Transverse colon (tissue), 4 donors: ENCODE results near the gene SUPT5H. TPM values are rescaled to one million over a fixed set of nuclear protein-coding genes. Genes with fewer than 3 reads are reported as not detected.

Experiments used
- DNase-seq: peaks from one replicate; pipeline ENCODE4 v3.0.0-alpha.2; 2019
- H3K27ac ChIP-seq, 4 donors: fragments of 200-600 bp; sonication (generic); 2 replicates each; pipeline ENCODE4 v1.5.1; 2016 to 2018; ENCODE audit warnings: inconsistent platforms in 4 of 4
- H3K27me3 ChIP-seq: fragments of 200-600 bp; sonication (generic); 2 replicates; pipeline ENCODE4 v1.5.1; 2017; ENCODE audit warnings: inconsistent platforms
- H3K36me3 ChIP-seq, 4 donors: fragments of 200-600 bp; sonication (generic); 2 replicates each; pipeline ENCODE4 v1.5.1; 2017 to 2019; ENCODE audit warnings: inconsistent platforms in 4 of 4
- H3K4me1 ChIP-seq, 4 donors: fragments of 200-600 bp; sonication (generic); 2 replicates each; pipeline ENCODE4 v1.5.1; 2017 to 2020; ENCODE audit warnings: inconsistent platforms in 4 of 4
- H3K4me3 ChIP-seq, 4 donors: fragments of 200-600 bp; sonication (generic); 1 replicate in 1 of 4; 2 replicates in 3 of 4; pipeline versions ENCODE4 v1.5.1 to v1.6.1; 2017 to 2019; ENCODE audit warnings: inconsistent platforms in 4 of 4
- H3K9me3 ChIP-seq, 2 donors: fragments of 200-600 bp; sonication (generic); 2 replicates each; pipeline ENCODE4 v1.5.1; 2017 to 2019; ENCODE audit warnings: inconsistent platforms in 2 of 2
- EP300 ChIP-seq: sonication (generic); formaldehyde crosslinking; IDR thresholded peaks from one replicate; pipeline ENCODE4 v1.6.1; 2017; ENCODE audit warnings: antibody characterized with exemption, low read depth
- POLR2A ChIP-seq: fragments of 450-650 bp; IDR thresholded peaks from one replicate; pipeline ENCODE4 v1.6.1; 2016; ENCODE audit warnings: antibody characterized with exemption, mild to moderate bottlenecking, moderate library complexity
- POLR2AphosphoS5 ChIP-seq, 3 donors: sonication (generic); formaldehyde crosslinking; IDR thresholded peaks; one replicate each; pipeline ENCODE4 v1.6.1; 2016; ENCODE audit warnings: antibody characterized with exemption in 3 of 3
- WGBS, 2 donors: methylation state at CpG; one replicate each; pipeline ENCODE4 v1.1.5; 2018; ENCODE audit warnings: low coverage in 1 of 2; 5-methylcytosine and 5-hydroxymethylcytosine counted together
- in situ Hi-C, 4 donors: fragments of 200-750 bp; cut with MboI; loops; one replicate each; pipeline versions ENCODE4 v1.15.0 to v1.15.1; 2017; ENCODE audit warnings: low sequenced_read_pairs in 3 of 4, low pct_ligation_motif_present in 1 of 4, low pct_unique_long_range_greater_than_20kb in 1 of 4
- intact Hi-C: fragments of 100-400 bp; cut with DNase I; formaldehyde crosslinking; loops from one replicate; pipeline ENCODE4 v1.15.1; 2023; ENCODE audit warnings: low total_unique reads
- total RNA-seq, 4 donors: library from RNA; depleted of rRNA; stranded (reverse); fragments of >200 nt; gene quantifications; one replicate each; pipeline ENCODE4 v1.1.0, GENCODE V29; 2016
- TF ChIP-seq, protein P1 (sequence below), 5 experiments: fragments of 200-600 bp in 3 of 5; fragments of 450-650 bp in 2 of 5; sonication (generic) in 3 of 5; IDR thresholded peaks; 1 replicate in 2 of 5; 2 replicates in 3 of 5; pipeline ENCODE4 v1.5.1; 2016 to 2017; ENCODE audit warnings: antibody characterized with exemption in 5 of 5, inconsistent platforms in 3 of 5, mild to moderate bottlenecking in 2 of 5, moderate library complexity in 1 of 5

SUPT5H gene
- total RNA-seq, 4 donors from 2014 or later = 97.1 to 161 (median 125) TPM

- peaks cover 48 to 82% (median 76%) of the 10 kb centered on the region in 4 donors for H3K4me1 ChIP-seq
- 3% methylated on average over 57 of the region's 59 CpGs; no CpG with 5 or more reads in 1 of the 2 donors for WGBS, 2 donors
Measured at GRCh38 chr19:39402346-39403300, 42.8 kb upstream of the SUPT5H start.

DNA sequence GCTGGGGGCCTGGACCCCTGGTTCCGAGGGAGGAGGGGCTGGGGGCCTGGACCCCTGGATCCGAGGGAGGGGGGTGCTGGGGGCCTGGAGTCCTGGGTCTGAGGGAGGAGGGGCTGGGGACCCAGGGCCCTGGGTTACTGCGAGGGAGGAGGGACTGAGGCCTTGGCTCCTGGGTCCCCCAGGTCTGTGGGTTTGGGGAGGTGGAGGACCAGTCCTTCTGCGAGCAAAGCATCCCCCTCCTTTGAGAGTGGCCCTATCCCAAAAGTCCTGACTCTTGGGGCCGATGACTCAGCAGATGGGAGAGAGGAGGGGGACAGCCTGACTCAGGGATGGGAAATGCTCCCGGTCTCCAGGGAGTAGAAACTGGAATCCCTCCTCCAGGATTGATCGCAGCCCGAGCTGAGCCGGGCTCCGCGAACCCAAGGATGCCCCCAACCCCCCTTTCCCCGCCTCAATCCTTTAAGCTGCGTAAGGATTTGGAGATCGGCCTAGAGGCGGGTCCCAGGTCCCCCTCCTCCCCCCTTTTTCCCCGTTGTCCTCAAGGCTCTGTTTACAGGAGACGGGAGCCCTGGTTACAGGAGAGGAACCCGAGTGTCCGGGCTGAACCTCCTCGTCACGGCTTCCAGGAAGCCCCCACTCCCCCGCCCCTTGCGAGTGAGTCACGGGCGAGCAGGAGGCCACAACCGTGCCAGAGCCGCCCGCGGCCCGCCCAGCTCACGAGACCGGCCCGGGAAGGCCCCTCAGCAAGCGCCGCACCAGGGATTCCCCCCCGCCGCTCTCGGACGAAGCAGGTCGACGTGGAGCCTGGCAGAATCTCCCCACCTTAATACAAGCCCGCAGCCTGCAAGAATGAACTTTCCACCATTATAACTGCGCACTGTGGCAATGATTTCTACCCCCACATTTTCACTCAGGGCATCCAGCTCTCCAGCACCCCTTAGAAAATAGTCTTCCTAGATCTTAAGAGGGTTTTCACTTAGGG is 41.8 kb upstream of the SUPT5H start:
- Histone ChIP-seq H3K36me3 (peaks cover 0 to 13% (median 7%) of the 10 kb centered on the region in 4 donors), H3K27ac (peak overlapping the region; percentile 98 to 100 (median 99)), H3K4me1 (peaks cover 39 to 72% (median 67%) of the 10 kb centered on the region in 4 donors), H3K9me3 (no peaks in the 10 kb centered on the region), H3K27me3 (no peaks in the 10 kb centered on the region), H3K4me3 (peak overlapping the region; percentile 38 to 56 (median 46))
- in situ Hi-C loops = no loop called here
- TF ChIP-seq, protein P1, sequence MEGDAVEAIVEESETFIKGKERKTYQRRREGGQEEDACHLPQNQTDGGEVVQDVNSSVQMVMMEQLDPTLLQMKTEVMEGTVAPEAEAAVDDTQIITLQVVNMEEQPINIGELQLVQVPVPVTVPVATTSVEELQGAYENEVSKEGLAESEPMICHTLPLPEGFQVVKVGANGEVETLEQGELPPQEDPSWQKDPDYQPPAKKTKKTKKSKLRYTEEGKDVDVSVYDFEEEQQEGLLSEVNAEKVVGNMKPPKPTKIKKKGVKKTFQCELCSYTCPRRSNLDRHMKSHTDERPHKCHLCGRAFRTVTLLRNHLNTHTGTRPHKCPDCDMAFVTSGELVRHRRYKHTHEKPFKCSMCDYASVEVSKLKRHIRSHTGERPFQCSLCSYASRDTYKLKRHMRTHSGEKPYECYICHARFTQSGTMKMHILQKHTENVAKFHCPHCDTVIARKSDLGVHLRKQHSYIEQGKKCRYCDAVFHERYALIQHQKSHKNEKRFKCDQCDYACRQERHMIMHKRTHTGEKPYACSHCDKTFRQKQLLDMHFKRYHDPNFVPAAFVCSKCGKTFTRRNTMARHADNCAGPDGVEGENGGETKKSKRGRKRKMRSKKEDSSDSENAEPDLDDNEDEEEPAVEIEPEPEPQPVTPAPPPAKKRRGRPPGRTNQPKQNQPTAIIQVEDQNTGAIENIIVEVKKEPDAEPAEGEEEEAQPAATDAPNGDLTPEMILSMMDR (IDR thresholded peaks at IDR 0.05) = no peak
- TF ChIP-seq POLR2A (peak; percentile 85), EP300 (peak; percentile 99), POLR2AphosphoS5 (IDR thresholded peaks at IDR 0.05) (peak; percentile 92 to 96 (median 95))
- DNase-seq = peak; percentile 99
- WGBS, 2 donors = 1 to 5% methylated on average over 6 to 27 of the region's 43 CpGs
- intact Hi-C loops = no loop called here

More at GRCh38 chr19:39402346-39403300, 42.8 kb upstream of the SUPT5H start:
- H3K27me3 ChIP-seq = no peaks in the 10 kb centered on the region
- intact Hi-C loops = no loop called here
- TF ChIP-seq POLR2A (peak; percentile 70), POLR2AphosphoS5 (IDR thresholded peaks at IDR 0.05) (peak; percentile 85 to 89 (median 87)), EP300 (peak; percentile 90)
- TF ChIP-seq, protein P1 (IDR thresholded peaks at IDR 0.05) = no peak
- peak; percentile 93 for DNase-seq
- peak overlapping the region; percentile 38 to 56 (median 46) for H3K4me3 ChIP-seq
- peaks cover 0 to 3% (median under 1%) of the 10 kb centered on the region in 4 donors for H3K36me3 ChIP-seq
- H3K27ac ChIP-seq = peak overlapping the region; percentile 98 to 100 (median 99)
- H3K9me3 ChIP-seq = no peaks in the 10 kb centered on the region
- in situ Hi-C loops = no loop called here

DNA sequence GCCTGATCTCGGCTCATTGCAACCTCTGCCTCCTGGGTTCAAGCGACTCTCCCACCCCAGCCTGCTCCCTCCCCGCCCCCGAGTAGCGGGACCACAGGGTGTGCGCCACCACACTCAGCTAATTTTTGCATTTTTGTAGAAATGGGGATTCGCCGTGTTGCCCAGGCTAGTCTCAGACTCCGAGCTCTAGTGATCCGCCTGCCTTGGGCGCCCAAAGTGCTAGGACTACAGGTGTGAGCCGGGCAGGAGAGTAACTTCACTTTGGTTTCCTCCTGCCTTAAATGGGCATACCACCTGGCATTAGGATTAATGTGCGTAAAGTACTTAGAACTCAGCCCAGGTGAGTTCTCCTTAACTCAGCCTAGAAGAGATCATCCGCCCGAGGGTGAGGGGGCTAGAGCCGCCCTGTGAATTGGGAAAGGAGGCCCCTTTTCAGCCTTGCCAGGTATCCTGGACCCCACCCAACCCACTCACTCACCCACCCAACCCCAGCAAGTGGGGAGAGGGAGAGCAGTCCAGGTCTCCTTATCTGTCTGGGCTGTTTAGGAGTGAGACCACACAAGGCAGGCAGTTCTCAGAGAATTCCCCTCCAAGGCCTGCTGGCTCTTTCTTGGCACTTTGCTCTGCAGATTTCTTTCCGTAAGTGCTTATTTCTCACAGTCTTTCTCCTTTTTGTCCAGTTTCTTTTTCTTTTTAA is 40.0 kb upstream of the SUPT5H start:
- DNase-seq = no peak
- peak overlapping the region; percentile 98 to 100 (median 99) for H3K27ac ChIP-seq
- peaks cover 0 to 14% (median 8%) of the 10 kb centered on the region in 4 donors for H3K36me3 ChIP-seq
- no peaks in the 10 kb centered on the region for H3K27me3 ChIP-seq
- in situ Hi-C loops (no loop called here), intact Hi-C loops (no loop called here)
- peak overlapping the region in 1 of 4 donors; percentile 66 for H3K4me3 ChIP-seq
- WGBS, 2 donors = 67 to 86% methylated on average over 1 to 17 of the region's 17 CpGs
- H3K4me1 ChIP-seq = peaks cover 26 to 59% (median 57%) of the 10 kb centered on the region in 4 donors
- TF ChIP-seq, protein P1 (IDR thresholded peaks at IDR 0.05) = no peak
- TF ChIP-seq POLR2AphosphoS5 (IDR thresholded peaks at IDR 0.05) = peak in 1 of 3 donors; percentile 16
- no peaks in the 10 kb centered on the region for H3K9me3 ChIP-seq
